ENCODE results near the gene BBS9. TPM values are rescaled to one million over a fixed set of nuclear protein-coding genes. Genes with fewer than 3 reads are reported as not detected.

Gene BBS9
- total and polyA plus RNA-seq, 9 of the 15 experiments (the other 6 are each of a cell fraction or from before 2014, with no cell fraction given): 0.77 to 3.3 (median 2.4) TPM

GRCh38 chr7:33351709-33352108 is 222.3 kb downstream of the BBS9 start (continued):
- no peak for TF ChIP-seq ZNF592 (IDR thresholded peaks at IDR 0.05)
- TF ChIP-seq ZNF707 (CRISPR knock-in tag; conservative IDR thresholded peaks at IDR 0.05): no peak

- H4K20me1 ChIP-seq (replicated peaks; ENCODE audit: control insufficient read depth, insufficient read depth, low read length): no peaks in the 10 kb centered on the region
- no peaks in the 10 kb centered on the region for H3K79me2 ChIP-seq (ENCODE audit: control insufficient read depth, insufficient read depth, low read length)
- ChIA-PET CTCF (ENCODE audit: low intra/inter-chr PET ratio) (no interaction called here), POLR2A (no interaction called here)
- BruUV-seq (replicated peaks): no TSS peak
- H3K36me3 ChIP-seq (ENCODE audit: control insufficient read depth, insufficient read depth, low read length): no peaks in the 10 kb centered on the region
- no peak overlapping the region for H3K4me2 ChIP-seq (ENCODE audit: insufficient read depth, low read length)
- 5% methylated on average over 5 of the region's 5 CpGs for WGBS (ENCODE audit: insufficient coverage, low coverage, missing lambda C conversion rate)
- no peaks in the 10 kb centered on the region for H3K9me1 ChIP-seq (ENCODE audit: control insufficient read depth, insufficient read depth, low read length)
- in situ Hi-C loops (cut with MboI): no loop called here
- no peak overlapping the region for H2AFZ ChIP-seq (ENCODE audit: low read depth, low read length)
- TF ChIP-seq CREB3L1 (IDR thresholded peaks at IDR 0.05; ENCODE audit: borderline replicate concordance, low read depth) (no peak), ZNF655 (CRISPR knock-in tag; IDR thresholded peaks at IDR 0.05) (no peak), HLTF (IDR thresholded peaks at IDR 0.05) (no peak), NR2F6 (CRISPR knock-in tag; IDR thresholded peaks at IDR 0.05) (no peak), ELF2 (CRISPR knock-in tag; IDR thresholded peaks at IDR 0.05) (no peak), ZNF518B (CRISPR knock-in tag; IDR thresholded peaks at IDR 0.05) (no peak), HDAC6 (IDR thresholded peaks at IDR 0.05; ENCODE audit: low read depth, low read length) (no peak), PURB (CRISPR knock-in tag; IDR thresholded peaks at IDR 0.05; ENCODE audit: low read depth) (no peak)
- no peaks in the 10 kb centered on the region for H3K4me1 ChIP-seq (replicated peaks in 1 of 2; ENCODE audit: control insufficient read depth in 2 of 2, insufficient read depth in 2 of 2, low read length in 2 of 2)
- intact Hi-C loops (cut with micrococcal nuclease): no loop called here
- no peak overlapping the region for H3K27ac ChIP-seq (ENCODE audit: extremely low read depth, low read depth, low read length)
- no peak overlapping the region for H3K4me3 ChIP-seq
- no peak overlapping the region for H3K9ac ChIP-seq (ENCODE audit: insufficient read depth in 1 of 2, low read depth in 2 of 2, low read length in 2 of 2)
- H3K27me3 ChIP-seq (ENCODE audit: control insufficient read depth in 2 of 2, insufficient read depth in 2 of 2, low read length in 2 of 2): no peaks in the 10 kb centered on the region
- no peaks in the 10 kb centered on the region for H3K9me3 ChIP-seq (replicated peaks; ENCODE audit: control insufficient read depth, insufficient read depth, low read depth, low read length)
- ATAC-seq (no peak), DNase-seq (ENCODE audit: extremely low read depth in 1 of 4, low spot score in 3 of 4) (no peak), FAIRE-seq (no peak)
Measured at GRCh38 chr7:33354201-33354600, 224.8 kb downstream of the BBS9 start.

Data from K562 (cell line).